GM23338 (cell line): ENCODE measurements around the gene HEXD. TPM values are rescaled to one million over a fixed set of nuclear protein-coding genes. Genes with fewer than 3 reads are reported as not detected.

Experiments
- ATAC-seq: fragments of 200-7000 bp; cut with Tn5 transposase; 3 replicates; pipeline ENCODE4 v1.9.1; 2020
- DNase-seq: peaks from one replicate; pipeline ENCODE4 v3.0.0-alpha.2; 2015; ENCODE audit warnings: low spot score
- H2AFZ ChIP-seq: fragments of 200-600 bp; sonication (generic); 2 replicates; pipeline ENCODE4 v1.8.0; 2016; ENCODE audit warnings: antibody characterized with exemption, mild to moderate bottlenecking, moderate library complexity
- H3F3A ChIP-seq: fragments of 200-600 bp; sonication (generic); replicated peaks from 2 replicates; pipeline ENCODE4 v1.8.0; 2017; ENCODE audit warnings: antibody characterized with exemption, mixed run types, low read depth
- H3K27ac ChIP-seq: fragments of 200-600 bp; sonication (generic); 2 replicates; pipeline ENCODE4 v1.6.1; 2016; ENCODE audit warnings: low read depth
- H3K27me3 ChIP-seq: fragments of 200-600 bp; sonication (generic); 2 replicates; pipeline ENCODE4 v1.8.0; 2016; ENCODE audit warnings: mild to moderate bottlenecking, mixed run types, moderate library complexity; ENCODE audit not compliant: insufficient read depth
- H3K36me3 ChIP-seq: fragments of 200-600 bp; sonication (generic); 2 replicates; pipeline ENCODE4 v1.8.0; 2016; ENCODE audit warnings: mild to moderate bottlenecking; ENCODE audit not compliant: insufficient read depth
- H3K4me1 ChIP-seq: fragments of 200-600 bp; sonication (generic); 2 replicates; pipeline ENCODE4 v1.8.0; 2016; ENCODE audit warnings: mild to moderate bottlenecking, moderate library complexity; ENCODE audit not compliant: insufficient read depth
- H3K4me2 ChIP-seq: fragments of 200-600 bp; sonication (generic); 2 replicates; pipeline ENCODE4 v1.7.1; 2017; ENCODE audit warnings: mixed run types
- H3K4me3 ChIP-seq: fragments of 200-600 bp; sonication (generic); 2 replicates; pipeline ENCODE4 v1.6.1; 2016; ENCODE audit warnings: mixed run types
- H3K79me2 ChIP-seq: fragments of 200-600 bp; sonication (generic); replicated peaks from 2 replicates; pipeline ENCODE4 v1.8.0; 2017; ENCODE audit warnings: mild to moderate bottlenecking; ENCODE audit not compliant: insufficient read depth
- H3K9me2 ChIP-seq: fragments of 200-600 bp; sonication (generic); 2 replicates; pipeline ENCODE4 v1.8.0; 2017; ENCODE audit not compliant: insufficient read depth
- H4K20me1 ChIP-seq: fragments of 200-600 bp; sonication (generic); replicated peaks from 2 replicates; pipeline ENCODE4 v1.8.0; 2017; ENCODE audit warnings: mild to moderate bottlenecking; ENCODE audit not compliant: insufficient read depth
- H3K27ac Mint-ChIP-seq: 2 replicates; pipeline ENCODE4 v1.8.0; 2020; ENCODE audit warnings: inconsistent platforms, mild to moderate bottlenecking, moderate library complexity, mixed read lengths
- H3K27me3 Mint-ChIP-seq: 3 replicates; pipeline ENCODE4 v1.8.0; 2022; ENCODE audit warnings: low read depth, mild to moderate bottlenecking, moderate library complexity, mixed read lengths, inconsistent platforms; ENCODE audit not compliant: insufficient read depth, poor library complexity
- H3K36me3 Mint-ChIP-seq: 3 replicates; pipeline ENCODE4 v1.8.0; 2021; ENCODE audit warnings: low read depth, mild to moderate bottlenecking, inconsistent platforms, moderate library complexity, mixed read lengths
- H3K4me1 Mint-ChIP-seq: 3 replicates; pipeline ENCODE4 v1.8.0; 2020; ENCODE audit warnings: mild to moderate bottlenecking, inconsistent platforms, mixed read lengths
- H3K4me3 Mint-ChIP-seq: 3 replicates; pipeline ENCODE4 v1.8.0; 2021; ENCODE audit warnings: moderate library complexity, mild to moderate bottlenecking, inconsistent platforms, mixed read lengths
- H3K9me3 Mint-ChIP-seq: 3 replicates; pipeline ENCODE4 v1.8.0; 2020; ENCODE audit warnings: moderate library complexity, mild to moderate bottlenecking, inconsistent platforms, mixed read lengths
- CREB1 ChIP-seq: fragments of 250-450 bp; sonication (Bioruptor Pico); IDR thresholded peaks from 2 replicates; pipeline ENCODE4 v1.5.0; 2020; ENCODE audit warnings: low read depth, mild to moderate bottlenecking, moderate library complexity
- CTCF ChIP-seq, 2 experiments: fragments of 200-600 bp in 1 of 2; sonication (generic) in 1 of 2; conservative IDR thresholded peaks; 2 replicates each; pipeline versions ENCODE4 v1.5.1 to v1.6.1; 2016 to 2017; ENCODE audit warnings: antibody characterized with exemption in 2 of 2, low read depth in 2 of 2, mild to moderate bottlenecking in 2 of 2, moderate library complexity in 1 of 2
- ETS1 ChIP-seq: IDR thresholded peaks from 2 replicates; pipeline ENCODE4 v1.6.1; 2016; ENCODE audit warnings: antibody characterized with exemption
- EZH2 ChIP-seq: fragments of 200-600 bp; sonication (generic); IDR thresholded peaks from one replicate; pipeline ENCODE4 v1.8.0; 2017; ENCODE audit warnings: antibody characterized with exemption, mild to moderate bottlenecking, low read depth; ENCODE audit not compliant: unreplicated experiment
- JUNB ChIP-seq: IDR thresholded peaks from one replicate; pipeline ENCODE4 v1.6.1; 2016; ENCODE audit warnings: antibody characterized with exemption; ENCODE audit not compliant: unreplicated experiment
- NANOG ChIP-seq: IDR thresholded peaks from 2 replicates; pipeline ENCODE4 v1.6.1; 2016; ENCODE audit warnings: antibody characterized with exemption, borderline replicate concordance
- POLR2AphosphoS5 ChIP-seq: IDR thresholded peaks from 2 replicates; pipeline ENCODE4 v1.6.1; 2016; ENCODE audit warnings: antibody characterized with exemption, low read depth
- REST ChIP-seq: IDR thresholded peaks from one replicate; pipeline ENCODE4 v1.6.1; 2018; ENCODE audit warnings: antibody characterized with exemption; ENCODE audit not compliant: unreplicated experiment
- STAT1 ChIP-seq: IDR thresholded peaks from one replicate; pipeline ENCODE4 v1.6.1; 2016; ENCODE audit warnings: antibody characterized with exemption; ENCODE audit not compliant: unreplicated experiment
- ZNF114 ChIP-seq: fragments of 250-450 bp; sonication (Bioruptor Pico); IDR thresholded peaks from 2 replicates; pipeline ENCODE4 v1.5.0; 2020; ENCODE audit warnings: mild to moderate bottlenecking, moderate library complexity
- ZNF331 ChIP-seq: fragments of 250-450 bp; sonication (Bioruptor Pico); IDR thresholded peaks from 2 replicates; pipeline ENCODE4 v1.5.0; 2020; ENCODE audit warnings: low read depth, mild to moderate bottlenecking, moderate library complexity
- ZNF462 ChIP-seq: fragments of 250-450 bp; sonication (Bioruptor Pico); IDR thresholded peaks from 2 replicates; pipeline ENCODE4 v1.5.0; 2020; ENCODE audit warnings: mild to moderate bottlenecking, moderate library complexity
- polyA plus RNA-seq: library from polyadenylated mRNA; unstranded; fragments of >200 nt; fragmentation: Nextera tagmentation; extraction: Ambion mirVana; gene quantifications from 2 replicates; pipeline ENCODE4 v1.2.1, GENCODE V29; 2016
- total RNA-seq: library from RNA; depleted of rRNA; stranded (reverse); fragments of >200 nt; shearing (Covaris generic); gene quantifications from 2 replicates; pipeline ENCODE4 v1.2.3, GENCODE V29; 2014

The HEXD gene
- total and polyA plus RNA-seq, 2 experiments from 2014 or later, result 11.9 to 31.1 TPM

- ATAC-seq (no peak), DNase-seq (no peak)
- Histone ChIP-seq H3K27ac (no peak overlapping the region), H4K20me1 (no peaks in the 10 kb centered on the region), H3K27me3 (no peaks in the 10 kb centered on the region), H2AFZ (no peak overlapping the region), H3K4me3 (no peak overlapping the region), H3K36me3 (no peaks in the 10 kb centered on the region), H3K4me2 (no peak overlapping the region), H3F3A (no peaks in the 10 kb centered on the region), H3K9me2 (no peaks in the 10 kb centered on the region), H3K4me1 (no peaks in the 10 kb centered on the region), H3K79me2 (no peaks in the 10 kb centered on the region)
- Mint-ChIP-seq H3K4me1 (no peaks in the 10 kb centered on the region), H3K27me3 (peaks cover 5% of the 10 kb centered on the region), H3K27ac (no peak overlapping the region), H3K36me3 (peaks cover 54% of the 10 kb centered on the region), H3K9me3 (no peaks in the 10 kb centered on the region), H3K4me3 (no peak overlapping the region; the same call in 2 of the 3 replicates)
- TF ChIP-seq CTCF (conservative IDR thresholded peaks at IDR 0.05; ENCODE audit: low read depth in 2 of 2) (no peak), ZNF114 (CRISPR knock-in tag) (no peak), REST (no peak), ZNF462 (no peak), STAT1 (no peak), EZH2 (no peak), CREB1 (no peak), ETS1 (no peak), NANOG (no peak), POLR2AphosphoS5 (no peak), ZNF331 (CRISPR knock-in tag) (no peak), JUNB (no peak)
These were observed 65.1 kb downstream of the HEXD start for GRCh38 chr17:82483204-82483660.
